GM19395 (cell line): ENCODE data around the gene UBA6.

Experiments
- ATAC-seq: cut with Tn5 transposase; IDR thresholded peaks from one replicate; pipeline ENCODE4 v1.9.1; 2021; ENCODE audit warnings: mild to moderate bottlenecking, moderate library complexity; ENCODE audit not compliant: unreplicated experiment

UBA6 gene

DNA sequence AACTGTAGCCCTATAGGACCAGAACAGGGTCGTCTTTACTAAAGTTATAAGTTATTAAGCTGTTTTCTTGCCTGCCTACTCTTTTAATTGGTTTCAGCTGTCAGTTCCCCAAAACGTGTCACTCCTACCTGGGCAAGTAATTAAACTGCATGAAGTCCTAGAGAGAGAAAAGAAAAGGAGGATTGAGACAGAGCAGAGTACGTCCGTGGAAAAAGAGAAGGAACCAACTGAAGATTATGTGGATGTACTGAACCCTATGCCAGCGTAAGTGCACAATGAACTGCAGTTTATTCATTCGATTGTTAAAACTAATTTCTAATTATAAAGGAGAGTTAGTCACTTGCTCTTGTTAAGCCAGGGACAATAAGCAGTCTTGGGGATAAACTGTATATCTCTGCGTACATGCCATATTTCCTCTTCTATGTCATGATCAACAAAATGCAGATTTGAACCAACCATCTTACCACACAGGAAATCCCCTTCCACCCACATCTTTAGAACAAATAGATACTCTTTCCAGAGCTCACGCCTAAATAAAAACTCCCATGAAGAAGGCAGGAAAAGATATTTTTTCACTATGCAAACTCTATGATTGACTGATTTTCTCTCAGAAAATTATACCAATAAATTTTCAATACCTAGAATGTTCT is 119.6 kb downstream of the UBA6 start:
- ATAC-seq = peak; percentile 46

GRCh38 chr4:67580577-67580976 is 120.4 kb downstream of the UBA6 start:
- peak; percentile 38 for ATAC-seq

DNA sequence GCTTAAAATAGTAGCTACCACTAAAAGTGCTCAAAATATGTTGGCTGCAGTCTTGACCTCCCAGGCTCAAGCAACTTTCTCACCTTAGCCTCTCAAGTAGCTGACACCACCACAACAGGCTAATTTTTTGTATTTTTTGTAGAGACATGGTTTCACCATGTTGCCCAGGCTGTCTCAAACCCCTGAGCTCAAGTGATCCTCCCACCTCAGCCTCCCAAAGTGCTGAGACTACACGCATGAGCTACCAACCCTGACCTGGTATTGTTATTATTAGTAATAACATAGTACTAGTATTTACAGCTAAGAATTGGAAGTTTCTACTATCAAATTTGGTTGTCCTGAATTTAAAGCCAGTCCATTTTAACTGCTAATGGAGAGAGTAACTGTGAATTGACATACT is 124.4 kb downstream of the UBA6 start:
- peak; percentile 44 for ATAC-seq

GRCh38 chr4:67576059-67576466 is 124.9 kb downstream of the UBA6 start:
- no peak for ATAC-seq

DNA sequence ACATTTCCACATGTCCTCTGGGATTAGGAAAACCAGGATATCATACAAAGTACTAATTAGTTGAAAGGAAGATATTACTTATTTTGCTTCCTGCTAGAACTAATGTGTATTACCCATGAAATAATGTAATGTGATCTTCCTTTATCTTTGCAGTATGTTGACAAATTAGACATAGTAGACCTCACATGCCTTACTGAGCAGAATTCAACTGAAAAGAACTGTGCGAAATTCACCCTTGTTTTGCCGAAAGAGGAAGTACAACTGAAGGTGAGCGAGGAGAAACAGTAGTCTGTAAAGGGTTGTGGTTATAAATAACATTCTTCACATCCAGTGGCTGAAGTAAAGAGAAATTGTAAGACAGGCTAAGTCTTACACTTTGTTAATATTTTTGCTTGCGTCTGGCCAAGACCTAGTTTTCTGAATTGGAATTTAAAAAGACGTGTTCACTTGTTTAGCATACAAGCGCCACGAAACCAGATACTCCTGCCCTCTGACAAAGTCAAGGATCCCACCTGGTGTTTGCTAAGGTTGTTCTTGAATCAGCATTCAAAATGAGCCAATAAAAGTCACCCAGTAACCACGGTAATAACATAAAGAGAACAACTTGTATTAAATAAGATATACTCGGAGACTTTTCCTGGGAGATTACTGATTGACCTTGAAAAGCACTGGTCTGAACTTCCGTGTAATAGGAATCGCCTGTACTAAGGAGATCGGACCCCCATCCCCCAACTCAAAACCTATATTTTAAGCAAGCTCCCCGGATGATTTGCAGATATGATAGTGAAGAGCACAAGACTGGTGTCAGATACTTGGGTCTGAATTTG is 125.5 kb downstream of the UBA6 start:
- ATAC-seq = peak; percentile 96

DNA sequence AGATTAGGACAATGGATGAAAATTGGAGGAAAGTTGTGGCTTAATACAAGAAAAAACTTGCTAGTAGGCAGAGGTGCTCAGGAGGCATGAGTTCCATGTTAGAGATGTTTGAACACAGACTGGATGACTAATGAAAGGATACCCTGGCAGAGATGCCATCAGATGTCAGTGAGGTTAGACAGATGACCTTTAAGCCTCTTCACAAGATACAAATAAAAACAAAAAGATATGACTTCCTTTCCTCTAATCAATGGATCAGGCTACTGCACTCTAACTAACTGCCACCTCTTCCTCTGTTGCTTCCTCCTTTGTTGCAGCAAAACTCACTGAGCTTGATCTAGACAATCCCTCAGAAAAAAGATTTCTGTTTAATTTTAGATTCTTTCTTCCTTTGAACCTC is 127.8 kb downstream of the UBA6 start:
- ATAC-seq = no peak

GRCh38 chr4:67571975-67572374 is 129.0 kb downstream of the UBA6 start:
- no peak for ATAC-seq

DNA sequence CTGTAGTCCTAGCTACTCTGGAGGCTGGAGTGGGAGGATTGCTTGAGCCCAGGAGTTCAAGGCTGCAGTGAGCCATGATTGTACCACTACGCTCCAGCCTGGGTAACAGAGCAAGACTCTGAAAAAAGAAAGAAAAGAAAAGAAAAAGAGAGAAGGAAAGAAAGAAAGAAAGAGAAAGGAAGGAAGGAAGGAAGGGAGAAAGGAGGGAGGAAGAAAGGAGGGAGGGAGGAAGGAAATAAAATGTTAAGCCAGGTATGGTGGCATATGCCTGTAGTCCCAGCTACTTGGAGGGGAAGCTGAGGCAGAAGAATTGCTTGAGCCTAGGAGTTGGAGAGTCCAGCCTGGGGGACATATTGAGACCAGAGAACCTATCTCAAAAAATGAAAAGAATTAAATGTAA is 130.4 kb downstream of the UBA6 start:
- ATAC-seq = no peak

GRCh38 chr4:67568820-67569219 is 132.1 kb downstream of the UBA6 start:
- no peak for ATAC-seq

- no peak for ATAC-seq
These were observed 134.6 kb downstream of the UBA6 start for GRCh38 chr4:67566335-67566734.

GRCh38 chr4:67565284-67565683 is 135.7 kb downstream of the UBA6 start:
- ATAC-seq = no peak
